Spinal cord (tissue), 10 donors: Measurements from ENCODE around the gene GAPDH. TPM values are rescaled to one million over a fixed set of nuclear protein-coding genes. Genes with fewer than 3 reads are reported as not detected.
"Not testable (repeated sequence)": the region's sequence is repeated elsewhere in the genome, so short reads cannot be mapped to it uniquely, and the experiment has no call there.

Source experiments
- DNase-seq, 6 donors: peaks; one replicate each; pipeline versions ENCODE4 v3.0.0 to v3.0.0-alpha.2; 2013 to 2015; ENCODE audit warnings: low spot score in 6 of 6, low read depth in 4 of 6
- H3K27ac ChIP-seq: one replicate; pipeline ENCODE4 v1.5.1; 2013; ENCODE audit warnings: low read depth, low read length, control low read depth
- H3K27me3 ChIP-seq: one replicate; pipeline ENCODE4 v1.6.1; 2013; ENCODE audit warnings: low read length; ENCODE audit not compliant: control insufficient read depth, insufficient read depth
- H3K36me3 ChIP-seq: one replicate; pipeline ENCODE4 v1.6.1; 2013; ENCODE audit warnings: low read length; ENCODE audit not compliant: control insufficient read depth, insufficient read depth
- H3K4me1 ChIP-seq: one replicate; pipeline ENCODE4 v1.6.1; 2013; ENCODE audit warnings: low read length; ENCODE audit not compliant: control insufficient read depth, insufficient read depth
- H3K4me3 ChIP-seq: one replicate; pipeline ENCODE4 v1.5.1; 2013; ENCODE audit warnings: low read depth, low read length, control low read depth
- H3K9me3 ChIP-seq: one replicate; pipeline ENCODE4 v1.6.1; 2013; ENCODE audit warnings: low read length; ENCODE audit not compliant: control insufficient read depth, insufficient read depth
- WGBS: methylation state at CpG from one replicate; pipeline ENCODE4 v1.1.5; 2013; ENCODE audit warnings: missing lambda C conversion rate; ENCODE audit not compliant: insufficient coverage; 5-methylcytosine and 5-hydroxymethylcytosine counted together
- polyA plus RNA-seq, 2 donors: library from polyadenylated mRNA; unstranded; fragments of 120-200 nt; gene quantifications; one replicate each; pipeline ENCODE4 v1.2.1, GENCODE V29; 2013; ENCODE audit not compliant: insufficient read length in 2 of 2
- total RNA-seq, 2 donors: library from RNA; depleted of rRNA in 1 of 2; stranded (reverse); fragments of 120-200 nt in 1 of 2; fragments of >200 nt in 1 of 2; gene quantifications; one replicate each; pipeline versions ENCODE4 v1.2.3 to v1.2.4, GENCODE V29; 2013 to 2014
- donor health status: healthy.

GAPDH gene
- total and polyA plus RNA-seq, 4 donors: 1,774 to 3,295 (median 3,020) TPM

DNA sequence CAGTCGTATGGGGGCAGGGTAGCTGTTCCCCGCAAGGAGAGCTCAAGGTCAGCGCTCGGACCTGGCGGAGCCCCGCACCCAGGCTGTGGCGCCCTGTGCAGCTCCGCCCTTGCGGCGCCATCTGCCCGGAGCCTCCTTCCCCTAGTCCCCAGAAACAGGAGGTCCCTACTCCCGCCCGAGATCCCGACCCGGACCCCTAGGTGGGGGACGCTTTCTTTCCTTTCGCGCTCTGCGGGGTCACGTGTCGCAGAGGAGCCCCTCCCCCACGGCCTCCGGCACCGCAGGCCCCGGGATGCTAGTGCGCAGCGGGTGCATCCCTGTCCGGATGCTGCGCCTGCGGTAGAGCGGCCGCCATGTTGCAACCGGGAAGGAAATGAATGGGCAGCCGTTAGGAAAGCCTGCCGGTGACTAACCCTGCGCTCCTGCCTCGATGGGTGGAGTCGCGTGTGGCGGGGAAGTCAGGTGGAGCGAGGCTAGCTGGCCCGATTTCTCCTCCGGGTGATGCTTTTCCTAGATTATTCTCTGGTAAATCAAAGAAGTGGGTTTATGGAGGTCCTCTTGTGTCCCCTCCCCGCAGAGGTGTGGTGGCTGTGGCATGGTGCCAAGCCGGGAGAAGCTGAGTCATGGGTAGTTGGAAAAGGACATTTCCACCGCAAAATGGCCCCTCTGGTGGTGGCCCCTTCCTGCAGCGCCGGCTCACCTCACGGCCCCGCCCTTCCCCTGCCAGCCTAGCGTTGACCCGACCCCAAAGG, 804 bp downstream of the GAPDH start:
- DNase-seq: peak in 2 of 6 donors; percentile 89 to 92
- Histone ChIP-seq H3K9me3 (no peaks in the 10 kb centered on the region), H3K27ac (peak overlapping the region; percentile 99), H3K4me3 (peak overlapping the region; percentile 99), H3K36me3 (peaks cover 73% of the 10 kb centered on the region), H3K27me3 (no peaks in the 10 kb centered on the region), H3K4me1 (peaks cover 68% of the 10 kb centered on the region)
- WGBS: under 1% methylated on average over 52 of the region's 52 CpGs

- Histone ChIP-seq H3K27ac (peak overlapping the region; percentile 99), H3K27me3 (no peaks in the 10 kb centered on the region), H3K9me3 (no peaks in the 10 kb centered on the region), H3K4me3 (peak overlapping the region; percentile 99), H3K4me1 (peaks cover 73% of the 10 kb centered on the region), H3K36me3 (peaks cover 74% of the 10 kb centered on the region)
- WGBS: 0% methylated on average over 1 of the region's 6 CpGs
- no peak for DNase-seq
These were observed 1.3 kb downstream of the GAPDH start for GRCh38 chr12:6535697-6535946.

GRCh38 chr12:6535960-6536847, 1.9 kb downstream of the GAPDH start:
- 17% methylated on average over 3 of the region's 10 CpGs for WGBS
- peaks cover 73% of the 10 kb centered on the region for H3K36me3 ChIP-seq

GRCh38 chr12:6536894-6537579, 2.7 kb downstream of the GAPDH start:
- WGBS: 72% methylated on average over 10 of the region's 19 CpGs
- Histone ChIP-seq H3K27me3 (no peaks in the 10 kb centered on the region), H3K4me3 (no peak overlapping the region), H3K36me3 (peaks cover 76% of the 10 kb centered on the region), H3K9me3 (no peaks in the 10 kb centered on the region), H3K27ac (no peak overlapping the region), H3K4me1 (peaks cover 67% of the 10 kb centered on the region)
- no peak for DNase-seq

More at GRCh38 chr12:6535960-6536847, 1.9 kb downstream of the GAPDH start:
- no peak for DNase-seq
- Histone ChIP-seq H3K4me1 (peaks cover 75% of the 10 kb centered on the region), H3K27ac (peak overlapping the region; percentile 33), H3K9me3 (no peaks in the 10 kb centered on the region), H3K27me3 (no peaks in the 10 kb centered on the region), H3K4me3 (peak overlapping the region; percentile 99)

DNA sequence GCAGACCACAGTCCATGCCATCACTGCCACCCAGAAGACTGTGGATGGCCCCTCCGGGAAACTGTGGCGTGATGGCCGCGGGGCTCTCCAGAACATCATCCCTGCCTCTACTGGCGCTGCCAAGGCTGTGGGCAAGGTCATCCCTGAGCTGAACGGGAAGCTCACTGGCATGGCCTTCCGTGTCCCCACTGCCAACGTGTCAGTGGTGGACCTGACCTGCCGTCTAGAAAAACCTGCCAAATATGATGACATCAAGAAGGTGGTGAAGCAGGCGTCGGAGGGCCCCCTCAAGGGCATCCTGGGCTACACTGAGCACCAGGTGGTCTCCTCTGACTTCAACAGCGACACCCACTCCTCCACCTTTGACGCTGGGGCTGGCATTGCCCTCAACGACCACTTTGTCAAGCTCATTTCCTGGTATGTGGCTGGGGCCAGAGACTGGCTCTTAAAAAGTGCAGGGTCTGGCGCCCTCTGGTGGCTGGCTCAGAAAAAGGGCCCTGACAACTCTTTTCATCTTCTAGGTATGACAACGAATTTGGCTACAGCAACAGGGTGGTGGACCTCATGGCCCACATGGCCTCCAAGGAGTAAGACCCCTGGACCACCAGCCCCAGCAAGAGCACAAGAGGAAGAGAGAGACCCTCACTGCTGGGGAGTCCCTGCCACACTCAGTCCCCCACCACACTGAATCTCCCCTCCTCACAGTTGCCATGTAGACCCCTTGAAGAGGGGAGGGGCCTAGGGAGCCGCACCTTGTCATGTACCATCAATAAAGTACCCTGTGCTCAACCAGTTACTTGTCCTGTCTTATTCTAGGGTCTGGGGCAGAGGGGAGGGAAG, 3.5 kb downstream of the GAPDH start:
- H3K4me1 ChIP-seq: peaks cover 60% of the 10 kb centered on the region
- not testable (repeated sequence) for H3K4me3 ChIP-seq, H3K27me3 ChIP-seq, H3K27ac ChIP-seq, H3K9me3 ChIP-seq
- WGBS: 41% methylated on average over 16 of the region's 17 CpGs
- DNase-seq: peak in 2 of 6 donors; percentile 90 to 93
- H3K36me3 ChIP-seq: peaks cover 82% of the 10 kb centered on the region

GRCh38 chr12:6538420-6539313, 4.3 kb downstream of the GAPDH start:
- peaks cover 81% of the 10 kb centered on the region for H3K36me3 ChIP-seq
- H3K27ac ChIP-seq: no peak overlapping the region
- DNase-seq: peak in 1 of 6 donors; percentile 26
- peaks cover 51% of the 10 kb centered on the region for H3K4me1 ChIP-seq
- H3K4me3 ChIP-seq: no peak overlapping the region
- no peaks in the 10 kb centered on the region for H3K27me3 ChIP-seq
- WGBS: 66% methylated on average over 19 of the region's 24 CpGs
- no peaks in the 10 kb centered on the region for H3K9me3 ChIP-seq

- H3K4me3 ChIP-seq: no peak overlapping the region
- H3K27me3 ChIP-seq: no peaks in the 10 kb centered on the region
- H3K4me1 ChIP-seq: peaks cover 46% of the 10 kb centered on the region
- 83% methylated on average over 3 of the region's 5 CpGs for WGBS
- no peaks in the 10 kb centered on the region for H3K9me3 ChIP-seq
- no peak overlapping the region for H3K27ac ChIP-seq
- H3K36me3 ChIP-seq: peaks cover 85% of the 10 kb centered on the region
- DNase-seq: no peak
These were observed 5.0 kb downstream of the GAPDH start for GRCh38 chr12:6539314-6539682.

- no peaks in the 10 kb centered on the region for H3K27me3 ChIP-seq
- H3K9me3 ChIP-seq: no peaks in the 10 kb centered on the region
- peaks cover 88% of the 10 kb centered on the region for H3K36me3 ChIP-seq
- no peak overlapping the region for H3K4me3 ChIP-seq
- H3K4me1 ChIP-seq: peaks cover 46% of the 10 kb centered on the region
- DNase-seq: no peak
- H3K27ac ChIP-seq: peak overlapping the region; percentile 67
- WGBS: 78% methylated on average over 14 of the region's 14 CpGs
These were observed 5.4 kb downstream of the GAPDH start for GRCh38 chr12:6539707-6540134.
